Tibial nerve (tissue), 4 donors: Measurements from ENCODE around the gene CTBP2.

Source experiments
- CTCF ChIP-seq, 5 experiments: fragments of 200-600 bp in 3 of 5; fragments of 450-650 bp in 2 of 5; sonication (generic) in 3 of 5; IDR thresholded peaks; one replicate each; pipeline ENCODE4 v1.5.1; 2016 to 2019; ENCODE audit warnings: antibody characterized with exemption in 5 of 5, mild to moderate bottlenecking in 3 of 5, moderate library complexity in 2 of 5
- EP300 ChIP-seq, 2 donors: sonication (generic); formaldehyde crosslinking; IDR thresholded peaks; one replicate each; pipeline ENCODE4 v1.6.1; 2017; ENCODE audit warnings: antibody characterized with exemption in 2 of 2, mild to moderate bottlenecking in 1 of 2
- POLR2A ChIP-seq, 2 donors: fragments of 450-650 bp; IDR thresholded peaks; one replicate each; pipeline ENCODE4 v1.6.1; 2017; ENCODE audit warnings: antibody characterized with exemption in 2 of 2, mild to moderate bottlenecking in 2 of 2, moderate library complexity in 2 of 2

GRCh38 chr10:124987788-124988187 lies 172.6 kb downstream of the CTBP2 start:
- TF ChIP-seq CTCF (IDR thresholded peaks at IDR 0.05) (no peak), POLR2A (IDR thresholded peaks at IDR 0.05) (no peak), EP300 (IDR thresholded peaks at IDR 0.05) (no peak)
